K562 (cell line): ENCODE measurements around the gene CENPX. TPM values are rescaled to one million over a fixed set of nuclear protein-coding genes. Genes with fewer than 3 reads are reported as not detected.

ENCODE experiments used
- ATAC-seq: fragments of 200-7000 bp; cut with Tn5 transposase; 3 replicates; pipeline ENCODE4 v1.9.1; 2020; ENCODE audit warnings: moderate library complexity
- BruUV-seq: library from RNA; stranded (reverse); fragments of 400-500 nt; replicated peaks from 2 replicates; lab custom pipeline; 2021; lab: Mats Ljungman, UMichigan
- CTCF ChIA-PET: fragments of 300-600 bp; formaldehyde crosslinking; extraction: SDS; loops from one replicate; lab custom pipeline; 2021; ENCODE audit warnings: low intra/inter-chr PET ratio; lab: Yijun Ruan, JAX
- POLR2A ChIA-PET: fragments of 300-600, 350-650 bp; sonication (Branson Sonifier 250); formaldehyde crosslinking; extraction: SDS; loops from one replicate; lab custom pipeline; 2021; ENCODE audit warnings: antibody characterized with exemption, inconsistent platforms; lab: Yijun Ruan, JAX
- DNase-seq, 4 experiments: peaks; one replicate each; pipeline versions ENCODE4 v3.0.0 to v3.0.0-alpha.2; 2011 to 2018; ENCODE audit warnings: low spot score in 3 of 4, mixed read lengths in 3 of 4; ENCODE audit errors: extremely low read depth in 1 of 4
- FAIRE-seq: peaks from 2 replicates; lab custom pipeline; 2011; peaks lifted over from hg19 to GRCh38; lab: Jason Lieb, UNC
- H2AFZ ChIP-seq: 2 replicates; pipeline ENCODE4 v1.6.0; 2011; ENCODE audit warnings: low read depth, low read length, control low read depth, inconsistent platforms
- H3K27ac ChIP-seq: fragments of 200-600 bp; 3 replicates; pipeline ENCODE4 v1.8.0; 2011; ENCODE audit warnings: low read depth, mild to moderate bottlenecking, control low read depth, inconsistent platforms, low read length, moderate library complexity, mixed read lengths; ENCODE audit errors: extremely low read depth
- H3K27me3 ChIP-seq, 2 experiments: fragments of 300-600 bp in 1 of 2; 2 replicates in 1 of 2; 3 replicates in 1 of 2; pipeline versions ENCODE4 v1.6.0 to v1.8.0; 2011; ENCODE audit warnings: inconsistent platforms in 2 of 2, low read length in 2 of 2, mild to moderate bottlenecking in 1 of 2, mixed read lengths in 1 of 2, moderate library complexity in 1 of 2; ENCODE audit not compliant: control insufficient read depth in 2 of 2, insufficient read depth in 2 of 2
- H3K36me3 ChIP-seq: fragments of 300-600 bp; 3 replicates; pipeline ENCODE4 v1.8.0; 2011; ENCODE audit warnings: mild to moderate bottlenecking, low read length, inconsistent platforms; ENCODE audit not compliant: control insufficient read depth, insufficient read depth
- H3K4me1 ChIP-seq, 2 experiments: fragments of 200-600 bp in 1 of 2; replicated peaks in 1 of 2; 2 replicates in 1 of 2; 3 replicates in 1 of 2; pipeline versions ENCODE4 v1.5.1 to v1.8.0; 2011; ENCODE audit warnings: inconsistent platforms in 2 of 2, low read length in 2 of 2, mild to moderate bottlenecking in 1 of 2, mixed read lengths in 1 of 2, moderate library complexity in 1 of 2; ENCODE audit not compliant: control insufficient read depth in 2 of 2, insufficient read depth in 2 of 2
- H3K4me2 ChIP-seq: 2 replicates; pipeline ENCODE4 v1.6.1; 2011; ENCODE audit warnings: low read length, control low read depth, inconsistent platforms, mixed read lengths; ENCODE audit not compliant: insufficient read depth
- H3K4me3 ChIP-seq: fragments of 200-600 bp; sonication (generic), shearing (Covaris generic); 2 replicates; pipeline ENCODE4 v1.5.1; 2016; ENCODE audit warnings: control low read depth, inconsistent platforms
- H3K79me2 ChIP-seq: fragments of 200-600 bp; 3 replicates; pipeline ENCODE4 v1.8.0; 2011; ENCODE audit warnings: low read length, inconsistent platforms; ENCODE audit not compliant: control insufficient read depth, insufficient read depth
- H3K9ac ChIP-seq, 2 experiments: 2 replicates each; pipeline versions ENCODE4 v1.6.0 to v1.6.1; 2011; ENCODE audit warnings: low read depth in 2 of 2, low read length in 2 of 2, control low read depth in 1 of 2, inconsistent platforms in 1 of 2, mild to moderate bottlenecking in 1 of 2, mixed read lengths in 1 of 2; ENCODE audit not compliant: insufficient read depth in 1 of 2
- H3K9me1 ChIP-seq: one replicate; pipeline ENCODE4 v1.6.0; 2011; ENCODE audit warnings: inconsistent platforms, mild to moderate bottlenecking, low read length, moderate library complexity; ENCODE audit not compliant: control insufficient read depth, insufficient read depth
- H3K9me3 ChIP-seq: replicated peaks from 2 replicates; pipeline ENCODE4 v1.5.1; 2011; ENCODE audit warnings: low read depth, low read length, inconsistent platforms; ENCODE audit not compliant: control insufficient read depth, insufficient read depth
- H4K20me1 ChIP-seq: replicated peaks from 2 replicates; pipeline ENCODE4 v1.6.1; 2011; ENCODE audit warnings: low read length, inconsistent platforms, mixed read lengths; ENCODE audit not compliant: control insufficient read depth, insufficient read depth
- ATF7 ChIP-seq: fragments of 450-650 bp; IDR thresholded peaks from 2 replicates; pipeline ENCODE4 v1.7.1; 2014; ENCODE audit warnings: mild to moderate bottlenecking, moderate library complexity
- CHD4 ChIP-seq: fragments of 200-600 bp; sonication (generic); IDR thresholded peaks from 3 replicates; pipeline ENCODE4 v1.6.1; 2012; ENCODE audit warnings: low read depth, mild to moderate bottlenecking, mixed read lengths, low read length, inconsistent platforms; ENCODE audit not compliant: insufficient read depth, insufficient replicate concordance, poor library complexity, severe bottlenecking
- MTA1 ChIP-seq: fragments of 450-650 bp; IDR thresholded peaks from 2 replicates; pipeline ENCODE4 v1.6.1; 2017; ENCODE audit warnings: borderline replicate concordance
- MXD1 ChIP-seq: fragments of 250-450 bp; sonication (Bioruptor Pico); IDR thresholded peaks from 2 replicates; pipeline ENCODE4 v1.8.0; 2021; ENCODE audit warnings: borderline replicate concordance, mild to moderate bottlenecking, moderate library complexity; ENCODE audit not compliant: poor library complexity, severe bottlenecking
- POLR2AphosphoS5 ChIP-seq: IDR thresholded peaks from 2 replicates; pipeline ENCODE4 v1.6.1; 2011; ENCODE audit warnings: mild to moderate bottlenecking, low read depth, low read length, moderate library complexity; ENCODE audit not compliant: control insufficient read depth, insufficient read depth
- PTTG1 ChIP-seq: fragments of 450-650 bp; IDR thresholded peaks from 2 replicates; pipeline ENCODE4 v1.6.1; 2016; ENCODE audit warnings: low read depth, mild to moderate bottlenecking, missing genetic modification characterization, missing compliant biosample characterization
- RNF219 ChIP-seq: fragments of 250-450 bp; sonication (Bioruptor Pico); IDR thresholded peaks from 2 replicates; pipeline ENCODE4 v1.5.0; 2022; ENCODE audit warnings: mild to moderate bottlenecking
- SIRT6 ChIP-seq: IDR thresholded peaks from one replicate; pipeline ENCODE4 v1.6.1; 2012; ENCODE audit warnings: low read depth, mild to moderate bottlenecking, control low read depth, inconsistent platforms, low read length, moderate library complexity
- SLC30A9 ChIP-seq: fragments of 250-450 bp; sonication (Bioruptor Pico); IDR thresholded peaks from 2 replicates; pipeline ENCODE4 v1.8.0; 2022; ENCODE audit warnings: mild to moderate bottlenecking, moderate library complexity
- ZBTB34 ChIP-seq: fragments of 250-450 bp; sonication (Bioruptor Pico); IDR thresholded peaks from 2 replicates; pipeline ENCODE4 v1.8.0; 2021; ENCODE audit warnings: mild to moderate bottlenecking, moderate library complexity
- ZFP91 ChIP-seq: sonication (generic); formaldehyde crosslinking; IDR thresholded peaks from 2 replicates; pipeline ENCODE4 v1.8.0; 2022; ENCODE audit warnings: mild to moderate bottlenecking, missing genetic modification reagents
- ZNF224 ChIP-seq: sonication (generic); formaldehyde crosslinking; IDR thresholded peaks from 2 replicates; pipeline ENCODE4 v1.8.0; 2022; ENCODE audit warnings: mild to moderate bottlenecking, missing genetic modification reagents
- WGBS: fragments of 100-300 bp; shearing (Covaris generic); methylation state at CpG from one replicate; pipeline ENCODE4 v1.1.6; 2016; ENCODE audit warnings: low coverage, mixed read lengths; ENCODE audit not compliant: insufficient coverage; ENCODE audit errors: missing lambda C conversion rate; 5-methylcytosine and 5-hydroxymethylcytosine counted together
- in situ Hi-C: fragments of 300-500 bp; cut with MboI; formaldehyde crosslinking; loops from 4 replicates; pipeline ENCODE4 v1.15.0; 2018; ENCODE audit warnings: inconsistent platforms, mixed read lengths
- intact Hi-C: fragments of 100-400 bp; cut with micrococcal nuclease; formaldehyde crosslinking; loops from 2 replicates; pipeline ENCODE4 v1.14.2; 2022
- polyA plus RNA-seq, 8 experiments: library from polyadenylated mRNA; depleted of rRNA in 4 of 8; stranded (reverse) in 5 of 8; unstranded in 3 of 8; fragments of >200 nt; fragmentation: Nextera tagmentation in 2 of 8; fragmentation: Illumina TruSeq in 1 of 8; extraction: Ambion mirVana in 2 of 8; extraction: Trizol in 1 of 8; gene quantifications; 2 replicates each; pipeline versions ENCODE4 v1.2.1 to v1.2.3, GENCODE V29; 2011 to 2014; ENCODE audit warnings: inconsistent platforms in 1 of 8, missing spikeins in 1 of 8
- total RNA-seq, 7 experiments: library from RNA; depleted of rRNA in 6 of 7; stranded (reverse); fragments of >200 nt in 6 of 7; fragmentation: Illumina TruSeq in 2 of 7; extraction: Trizol in 2 of 7; gene quantifications; 2 replicates each; pipeline versions ENCODE4 v1.2.1 to v1.2.3, GENCODE V29; 2011 to 2021; ENCODE audit warnings: low replicate concordance in 1 of 7

The CENPX gene
- total and polyA plus RNA-seq, 9 of the 15 experiments (the other 6 are each of a cell fraction or from before 2014, with no cell fraction given) = 32.7 to 352 (median 127) TPM

GRCh38 chr17:82014971-82015310 lies 7.7 kb downstream of the CENPX start:
- H3K4me1 ChIP-seq = peaks cover under 1 to 90% of the 10 kb centered on the region in 2 experiments; a peak in 3 of 5 replicates
- H3K27ac ChIP-seq = no peak overlapping the region
- no peak overlapping the region for H3K4me3 ChIP-seq
- no peak overlapping the region for H2AFZ ChIP-seq
- 0 out of 2 replicates have a peak, but pooled peaks cover under 1% of the 10 kb centered on the region for H4K20me1 ChIP-seq
- no peaks in the 10 kb centered on the region for H3K9me3 ChIP-seq
- ChIA-PET CTCF (no interaction called here), POLR2A (interaction anchor here (0.6 kb wide), 1 partner anchor 115 kb away, joined by 3 read pairs; no protein-coding TSS in a partner anchor)
- FAIRE-seq = no peak
- TF ChIP-seq PTTG1 (tag) (no peak), CHD4 (no peak), SIRT6 (no peak), MXD1 (CRISPR knock-in tag) (no peak), SLC30A9 (CRISPR knock-in tag) (no peak), ZNF224 (CRISPR knock-in tag) (no peak), POLR2AphosphoS5 (no peak), ZFP91 (CRISPR knock-in tag) (no peak), RNF219 (no peak), MTA1 (no peak), ATF7 (no peak), ZBTB34 (CRISPR knock-in tag) (no peak)
- in situ Hi-C loops (no loop called here), intact Hi-C loops (no loop called here)
- no peak for DNase-seq
- no peaks in the 10 kb centered on the region for H3K79me2 ChIP-seq
- no TSS peak for BruUV-seq
- H3K4me2 ChIP-seq = no peak overlapping the region
- peak overlapping the region in 1 of 2 experiments; percentile 48; a peak in 1 of 4 replicates for H3K9ac ChIP-seq
- ATAC-seq = no peak
- no peaks in the 10 kb centered on the region for H3K27me3 ChIP-seq
- 66% methylated on average over 13 of the region's 13 CpGs for WGBS
- H3K9me1 ChIP-seq = no peaks in the 10 kb centered on the region
- H3K36me3 ChIP-seq = peaks cover 18% of the 10 kb centered on the region; the same call in 1 of the 3 replicates
